Left renal cortex interstitium (tissue), 4 donors: ENCODE measurements around the gene DPP10. TPM values are rescaled to one million over a fixed set of nuclear protein-coding genes. Genes with fewer than 3 reads are reported as not detected.

Experiments
- DNase-seq, 4 donors: peaks; one replicate each; pipeline ENCODE4 v3.0.0-alpha.2; 2013; ENCODE audit warnings: low read depth in 4 of 4, low spot score in 2 of 4, missing footprints in 1 of 4
- polyA plus RNA-seq, 4 donors: library from polyadenylated mRNA; unstranded; fragments of 120-200 nt; gene quantifications; one replicate each; pipeline ENCODE4 v1.2.1, GENCODE V29; 2013; ENCODE audit not compliant: insufficient read length in 4 of 4

Gene DPP10
- polyA plus RNA-seq, 4 donors: 12.0 to 14.9 (median 13.1) TPM

GRCh38 chr2:115194623-115195022 lies 752.2 kb downstream of the DPP10 start:
- DNase-seq: no peak

GRCh38 chr2:115196587-115196986 lies 754.1 kb downstream of the DPP10 start:
- no peak for DNase-seq

DNA sequence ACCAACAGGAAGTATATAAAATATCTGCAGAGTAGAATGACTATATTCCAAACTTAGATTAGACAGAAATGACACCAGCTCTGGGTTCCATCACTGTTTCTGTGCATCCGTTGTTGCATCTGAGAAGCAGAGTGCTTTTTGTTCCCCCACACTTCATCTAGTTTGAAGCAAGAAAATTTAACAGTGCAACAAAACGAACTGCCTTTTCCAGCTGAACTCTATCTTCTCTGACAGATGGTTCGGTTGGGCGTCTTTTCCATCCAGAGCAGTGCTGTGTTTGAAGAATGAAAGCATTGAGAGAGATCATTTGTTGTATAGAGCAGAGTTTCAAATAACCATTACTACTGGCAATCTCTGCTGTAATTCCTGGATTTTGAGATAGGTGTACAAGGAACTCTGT lies 757.5 kb downstream of the DPP10 start:
- peak; percentile 15 to 78 (median 41) for DNase-seq

DNA sequence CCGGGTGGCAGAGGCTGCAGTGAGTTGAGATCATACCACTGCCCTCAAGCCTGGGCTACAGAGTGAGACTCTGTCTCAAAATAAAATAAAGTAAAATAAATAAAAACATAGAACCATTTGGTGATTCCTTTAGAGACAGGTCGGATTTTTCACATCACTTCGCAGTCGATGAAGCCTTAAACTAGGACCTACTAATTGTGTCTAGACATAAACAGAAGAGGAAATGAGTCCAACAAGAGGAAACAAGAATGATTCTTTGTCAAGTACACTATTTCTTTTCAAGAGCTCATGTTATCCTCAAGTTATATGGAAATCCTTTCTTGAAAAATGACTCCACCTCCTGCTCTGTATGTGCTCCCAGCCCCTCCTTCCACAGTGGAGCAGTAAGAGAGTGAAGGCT lies 758.9 kb downstream of the DPP10 start:
- DNase-seq: no peak

GRCh38 chr2:115208493-115209164 lies 766.2 kb downstream of the DPP10 start:
- DNase-seq: no peak

DNA sequence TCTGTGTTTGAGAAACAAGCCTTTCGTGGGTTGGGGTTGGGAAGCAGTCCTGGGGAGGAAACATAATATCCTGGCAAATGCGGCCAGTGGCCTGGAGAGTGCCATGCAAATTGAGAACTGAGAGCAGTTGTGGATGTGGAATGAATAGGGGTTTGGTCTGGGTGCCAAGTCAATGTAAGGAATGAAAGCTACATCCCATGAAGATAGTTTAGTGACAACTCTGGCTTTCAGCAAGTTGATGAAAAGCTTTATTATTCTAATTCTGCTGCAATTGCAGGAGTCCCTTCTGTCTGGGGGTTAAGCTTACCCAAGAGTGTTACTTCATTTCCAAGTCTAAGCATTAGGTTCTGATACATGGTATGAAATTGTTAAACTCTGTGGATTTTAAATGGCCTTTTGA lies 771.6 kb downstream of the DPP10 start:
- DNase-seq: no peak

DNA sequence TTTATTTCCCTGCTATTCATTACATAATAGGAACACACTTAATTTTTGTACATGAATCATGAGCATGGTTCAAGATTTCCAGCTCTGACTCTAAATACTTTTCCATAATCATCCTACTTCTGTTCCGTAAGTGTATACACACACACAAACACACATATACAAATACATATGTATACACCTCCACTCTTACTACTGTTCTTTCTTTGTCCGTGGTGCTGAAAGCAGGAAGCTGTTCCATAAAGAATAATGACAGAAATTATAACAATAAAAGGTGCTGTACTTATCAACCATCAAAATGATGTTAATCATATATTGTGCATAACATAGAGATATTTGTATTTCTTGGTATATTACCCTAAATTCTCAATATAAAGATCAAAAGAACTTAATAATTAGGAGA lies 776.9 kb downstream of the DPP10 start:
- no peak for DNase-seq

DNA sequence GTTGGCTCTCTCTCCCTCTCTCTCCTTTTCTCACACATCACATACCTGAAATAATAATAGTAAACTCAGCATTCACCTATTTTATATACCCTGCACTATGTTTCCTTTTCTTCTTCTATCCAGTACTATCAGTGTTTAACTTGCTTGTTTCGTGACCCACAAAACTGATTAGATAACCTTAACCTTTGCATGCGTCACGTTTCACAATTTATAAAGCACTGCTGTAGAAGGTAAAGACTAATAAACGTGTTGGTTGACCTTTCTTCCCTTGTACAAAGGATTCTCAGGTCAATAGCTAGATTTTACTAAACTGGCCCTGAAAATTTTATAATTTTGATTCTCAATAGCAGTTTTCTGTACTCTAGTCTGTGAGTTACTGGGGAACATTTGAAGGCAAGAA lies 791.7 kb downstream of the DPP10 start:
- DNase-seq: no peak

DNA sequence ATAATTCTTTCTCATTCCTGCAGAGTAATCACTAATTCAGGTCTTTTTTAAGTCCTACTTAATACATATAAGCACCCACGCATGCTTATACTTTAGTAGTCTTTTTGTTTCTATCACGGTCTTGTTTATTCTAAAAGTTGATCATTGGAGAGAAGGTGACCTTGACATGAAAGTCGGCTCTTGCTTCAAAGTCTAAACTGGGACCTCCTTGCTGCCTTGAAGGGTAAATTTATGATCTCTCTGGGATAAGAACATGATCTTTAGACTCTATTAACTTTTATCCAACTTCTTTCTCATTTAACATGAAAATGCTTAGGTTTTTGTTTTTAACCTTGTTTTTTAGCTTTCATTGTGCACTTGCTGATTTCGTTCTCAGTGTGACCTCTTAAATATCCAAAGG lies 792.3 kb downstream of the DPP10 start:
- DNase-seq: peak in 2 of 4 donors; percentile 8 to 17

DNA sequence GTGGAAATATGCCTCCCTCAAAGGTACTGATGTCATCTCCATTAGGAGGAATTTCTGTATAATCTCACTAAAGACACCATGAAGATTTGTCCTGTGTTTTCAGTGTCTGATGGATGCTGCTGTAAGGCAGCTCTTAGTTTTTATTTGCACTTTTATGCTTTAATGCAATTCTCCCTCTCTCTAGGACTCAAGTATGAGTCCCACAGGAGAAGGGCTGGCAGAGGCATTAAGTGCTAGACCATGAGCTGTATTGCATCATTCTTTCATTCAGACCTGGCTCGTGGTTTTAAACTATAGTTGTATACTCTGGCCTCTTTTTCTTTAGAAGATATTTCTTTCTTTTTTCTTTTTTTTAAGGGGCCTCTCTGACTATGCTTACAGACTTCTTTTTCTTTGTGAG lies 805.6 kb downstream of the DPP10 start:
- DNase-seq: no peak

DNA sequence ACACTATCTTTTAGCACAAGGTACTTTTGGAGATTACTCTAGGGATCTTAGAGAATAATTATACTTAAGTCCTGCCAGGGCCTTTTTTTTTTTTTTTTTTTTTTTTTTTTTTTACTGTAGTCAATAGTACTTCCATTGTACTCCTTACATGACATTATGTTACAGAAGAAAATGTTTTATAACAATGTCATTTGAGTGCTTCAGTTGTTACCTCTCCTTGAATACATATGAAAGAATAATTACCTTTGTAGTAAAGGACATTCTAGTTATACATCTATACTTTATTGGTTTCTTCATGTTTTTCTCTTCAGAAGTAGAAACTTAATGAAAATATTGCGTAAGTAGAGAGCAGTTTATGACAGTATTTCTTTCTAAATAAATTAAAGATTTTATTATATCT lies 834.9 kb downstream of the DPP10 start:
- no peak for DNase-seq

DNA sequence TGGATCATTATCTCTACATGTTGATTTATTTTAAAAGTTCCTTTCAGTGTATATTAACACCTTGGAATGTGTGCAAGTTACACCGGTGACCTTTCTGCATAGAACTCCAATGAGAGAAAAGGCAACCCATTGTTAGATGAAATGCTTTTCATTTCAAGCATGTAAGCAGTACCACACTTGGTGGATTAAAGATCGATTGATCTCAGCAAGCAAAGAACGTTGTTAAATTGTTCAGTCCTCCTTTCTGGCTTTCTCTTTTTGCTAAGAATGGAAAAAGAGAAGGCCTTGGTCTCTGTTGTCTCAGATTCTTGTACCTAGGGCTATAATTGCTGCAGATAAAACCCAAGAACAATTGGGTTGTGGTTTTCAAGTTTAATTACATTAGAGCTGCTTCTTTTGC lies 843.0 kb downstream of the DPP10 start:
- no peak for DNase-seq

DNA sequence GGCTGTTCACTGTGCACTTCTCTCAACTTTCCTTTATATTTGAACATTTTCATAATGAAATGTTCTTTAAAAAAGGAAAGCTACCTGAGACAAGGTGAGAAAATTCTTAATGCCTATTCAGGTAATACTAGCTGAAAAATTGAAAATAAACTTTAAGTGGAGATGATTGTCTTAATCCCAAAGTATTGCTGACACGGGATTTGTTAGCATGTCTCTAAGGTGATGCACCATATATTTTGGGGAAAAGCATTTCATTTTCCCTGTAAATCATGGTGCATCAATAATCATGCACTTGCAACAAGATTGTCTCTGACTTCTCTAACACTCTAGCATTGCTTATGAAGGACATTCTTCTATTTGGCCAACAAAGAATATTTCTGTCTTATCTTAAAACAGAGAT lies 848.0 kb downstream of the DPP10 start:
- no peak for DNase-seq

DNA sequence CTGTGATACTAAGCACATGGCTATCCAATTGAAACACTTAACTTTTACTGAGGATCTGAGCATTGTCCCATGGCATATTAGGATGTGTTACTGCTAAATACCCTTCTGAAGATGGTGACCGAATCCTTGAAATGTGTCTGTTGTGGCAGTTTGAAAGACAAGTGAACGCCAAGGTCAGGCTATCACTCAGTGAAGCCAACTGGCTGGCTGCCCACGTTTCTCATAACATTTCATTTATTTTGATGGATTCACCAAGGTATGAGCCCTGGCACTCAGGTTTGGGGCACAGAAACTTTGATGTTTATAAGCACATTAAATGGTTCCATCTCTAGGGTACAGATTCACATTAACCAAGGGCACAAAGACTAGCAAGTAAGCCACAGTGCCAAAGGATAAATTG lies 850.3 kb downstream of the DPP10 start:
- DNase-seq: no peak

DNA sequence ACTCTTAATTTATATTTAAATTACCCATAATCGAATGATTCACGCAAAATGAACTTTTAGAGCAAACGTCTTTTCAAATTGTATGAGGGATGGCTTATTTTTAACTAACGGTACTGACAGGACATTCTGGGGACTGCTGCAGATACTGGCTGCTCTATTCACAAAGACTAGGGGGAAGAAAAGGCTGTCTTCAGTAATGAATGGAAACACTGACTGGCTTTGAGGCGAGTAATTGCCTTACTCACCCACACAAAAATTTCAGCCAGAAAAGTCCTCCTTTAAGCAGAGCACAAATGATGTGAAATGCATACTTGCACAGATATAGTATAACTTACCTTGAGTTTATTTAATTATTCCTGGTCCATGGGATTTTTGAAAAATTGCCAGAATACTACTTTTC lies 852.6 kb downstream of the DPP10 start:
- no peak for DNase-seq

DNA sequence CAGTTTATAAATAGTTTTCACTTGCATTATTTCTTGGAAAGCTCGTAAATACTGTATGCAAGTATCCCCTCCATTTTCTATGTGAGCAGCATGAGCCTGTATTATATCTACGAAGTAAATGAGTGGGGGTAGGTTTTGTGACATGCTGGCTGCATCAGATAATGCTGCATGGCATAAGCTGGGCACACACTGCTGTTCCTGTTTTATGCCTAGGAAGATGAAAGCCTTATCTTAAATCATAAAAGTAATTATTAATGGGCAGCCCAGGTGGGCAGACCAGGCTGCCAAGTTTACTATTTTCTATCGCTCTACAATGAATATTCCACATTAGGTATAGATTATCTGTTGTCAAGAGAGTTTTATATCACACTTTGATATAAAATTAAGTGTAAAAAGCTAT lies 854.6 kb downstream of the DPP10 start:
- DNase-seq: no peak

GRCh38 chr2:115299199-115299598 lies 856.8 kb downstream of the DPP10 start:
- DNase-seq: no peak

DNA sequence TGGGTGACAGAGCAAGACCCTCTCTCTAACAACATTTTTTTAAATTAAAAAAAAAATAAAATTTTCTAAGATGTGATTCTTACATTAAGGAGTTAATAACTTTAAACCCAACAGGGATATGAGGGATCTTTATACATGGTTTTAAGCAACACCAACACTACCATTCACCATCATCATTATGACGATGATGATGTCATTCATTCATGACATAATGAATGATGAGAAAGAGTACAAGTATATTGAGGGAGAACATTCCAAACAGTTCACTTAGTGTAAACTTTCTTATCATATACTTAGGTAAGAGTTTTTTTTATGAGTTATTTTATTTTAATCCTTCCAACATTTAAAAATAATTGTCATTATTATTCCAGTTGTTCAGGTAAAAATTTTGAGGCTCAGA lies 863.3 kb downstream of the DPP10 start:
- no peak for DNase-seq

GRCh38 chr2:115314119-115314518 lies 871.7 kb downstream of the DPP10 start:
- DNase-seq: no peak

DNA sequence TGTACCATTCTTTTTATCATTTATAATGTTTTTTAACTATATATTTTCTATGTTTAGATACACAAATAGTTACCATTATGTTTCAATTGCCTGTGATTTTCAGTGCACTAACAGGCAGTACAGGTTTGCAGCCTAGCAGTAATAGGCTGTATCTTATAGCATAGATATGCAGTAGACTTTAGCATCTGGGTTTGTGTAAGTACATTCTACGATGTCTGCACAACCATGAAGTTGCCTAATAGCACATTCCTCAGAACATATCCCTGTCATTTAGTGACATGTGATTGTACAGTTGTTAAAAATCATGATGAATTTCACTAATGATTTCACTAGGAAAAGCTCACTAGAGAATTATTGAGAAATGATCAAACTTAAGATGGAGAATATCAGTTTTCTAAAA lies 884.6 kb downstream of the DPP10 start:
- DNase-seq: no peak

DNA sequence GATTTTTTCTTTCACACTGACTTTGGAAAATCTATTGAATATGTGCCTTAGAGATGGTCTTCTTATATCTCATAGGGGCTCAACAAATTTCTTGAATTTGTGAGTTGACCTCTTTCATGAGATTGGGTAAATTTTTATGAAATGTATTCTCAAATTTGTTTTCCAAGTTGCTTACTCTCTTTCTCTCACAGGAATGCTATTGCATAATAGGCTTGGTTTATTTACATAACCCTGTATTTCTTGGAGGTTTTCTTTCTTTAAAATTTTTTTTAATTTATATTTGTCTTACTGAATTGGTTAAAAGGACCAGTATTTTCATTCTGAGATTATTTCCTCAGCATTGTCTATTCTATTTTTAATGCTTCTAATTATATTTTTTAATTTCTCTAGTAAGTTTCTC lies 917.1 kb downstream of the DPP10 start:
- no peak for DNase-seq

GRCh38 chr2:115364093-115364492 lies 921.7 kb downstream of the DPP10 start:
- no peak for DNase-seq

DNA sequence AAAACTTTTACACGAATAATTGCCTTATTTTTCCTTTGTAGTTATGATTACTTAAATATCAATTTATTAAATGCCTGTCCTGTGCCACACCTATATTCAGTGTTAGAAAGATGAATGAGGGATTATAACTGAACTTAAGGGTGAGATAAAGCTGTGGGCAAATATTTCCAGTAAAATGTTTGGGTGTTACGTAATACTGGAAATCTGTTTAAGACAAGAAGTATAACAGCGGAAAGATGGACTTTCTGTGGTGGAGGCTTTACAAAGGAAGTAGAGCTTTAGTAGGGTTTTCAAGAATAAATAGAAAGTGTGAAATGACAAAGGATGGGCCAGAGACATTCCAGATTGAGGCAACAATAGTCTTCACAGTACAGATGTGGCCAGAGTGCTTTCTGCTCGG lies 927.0 kb downstream of the DPP10 start:
- no peak for DNase-seq
